ENCODE measurements around the gene FBRSL1. TPM values are rescaled to one million over a fixed set of nuclear protein-coding genes. Genes with fewer than 3 reads are reported as not detected.

FBRSL1 gene
- total and polyA plus RNA-seq, 2 of the 8 experiments (the other 6 are each of a cell fraction or from before 2014, with no cell fraction given), result 18.4 to 109 TPM

DNA sequence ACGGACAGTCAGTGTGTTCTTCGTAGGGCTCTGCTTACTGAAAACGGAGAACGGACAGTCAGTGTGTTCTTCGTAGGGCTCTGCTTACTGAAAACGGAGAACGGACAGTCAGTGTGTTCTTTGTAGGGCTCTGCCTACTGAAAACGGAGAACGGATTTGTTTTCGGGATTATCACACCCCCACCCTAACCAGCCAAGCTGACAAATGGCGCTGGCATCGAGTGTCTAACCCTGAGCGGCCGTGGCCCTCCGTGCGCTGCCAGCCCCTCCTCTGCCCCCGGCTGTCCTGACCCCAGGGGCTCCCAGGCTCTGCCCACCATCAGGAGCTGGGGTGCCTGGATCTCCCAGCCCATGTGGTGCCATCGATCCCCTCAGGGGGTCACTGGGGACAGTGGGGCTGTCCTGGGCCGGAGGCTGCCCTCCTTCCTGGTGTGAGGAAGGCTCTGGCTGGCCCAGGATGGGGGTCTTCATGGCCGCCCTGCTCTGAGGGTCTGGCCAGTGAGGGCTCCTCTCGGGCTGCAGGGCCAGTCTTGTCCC is 57.3 kb downstream of the FBRSL1 start:
- no peak overlapping the region for H2AK5ac ChIP-seq (ENCODE audit: low read depth, low read length)
- no peaks in the 10 kb centered on the region; the same call in 1 of the 2 replicates for H3K79me1 ChIP-seq (ENCODE audit: low read depth, low read length)
- H3K9me3 ChIP-seq (ENCODE audit: insufficient read depth in 2 of 2, low read depth in 1 of 2, low read length in 1 of 2), result no peaks in the 10 kb centered on the region; a peak in 1 of 4 replicates
- H3K27me3 ChIP-seq (replicated peaks in 1 of 4; ENCODE audit: control insufficient read depth in 3 of 4, extremely low read depth in 1 of 4, insufficient read depth in 3 of 4, low read length in 3 of 4), result peaks cover 59 to 98% (median 93%) of the 10 kb centered on the region in 4 experiments
- H2BK20ac ChIP-seq (ENCODE audit: low read length), result no peak overlapping the region
- no peak overlapping the region for H4K5ac ChIP-seq (ENCODE audit: insufficient read length, low read depth, low read length)
- H3K4me3 ChIP-seq (ENCODE audit: extremely low read depth in 1 of 4, insufficient read depth in 2 of 4, low read depth in 3 of 4, low read length in 4 of 4), result no peak overlapping the region
- peaks cover 11% of the 10 kb centered on the region for H3K23me2 ChIP-seq (ENCODE audit: low read depth, low read length)
- H3K79me2 ChIP-seq (ENCODE audit: control insufficient read depth in 1 of 2, insufficient read depth in 2 of 2, low read length in 2 of 2), result no peaks in the 10 kb centered on the region
- H2AFZ ChIP-seq (ENCODE audit: low read length), result no peak overlapping the region
- H2BK15ac ChIP-seq (ENCODE audit: low read length), result no peak overlapping the region
- H3K9ac ChIP-seq (replicated peaks in 1 of 4; ENCODE audit: extremely low read depth in 1 of 4, low read depth in 3 of 4, low read length in 3 of 4), result no peak overlapping the region
- no peak overlapping the region for H3K56ac ChIP-seq (replicated peaks; ENCODE audit: insufficient read length, low read depth, low read length)
- H3K4ac ChIP-seq (replicated peaks; ENCODE audit: insufficient read length, low read depth, low read length), result no peak overlapping the region
- H2BK12ac ChIP-seq (ENCODE audit: low read depth, low read length), result no peak overlapping the region
- no peaks in the 10 kb centered on the region; a peak in 1 of 8 replicates for H3K36me3 ChIP-seq (ENCODE audit: control insufficient read depth in 2 of 4, insufficient read depth in 4 of 4, low read length in 3 of 4)
- DNase-seq (ENCODE audit: low read depth in 1 of 2, low spot score in 2 of 2) (no peak), FAIRE-seq (no peak)
- H2BK120ac ChIP-seq (replicated peaks; ENCODE audit: low read depth, low read length), result no peak overlapping the region
- ChIA-PET POLR2A (ENCODE audit: partially characterized antibody) (interaction anchor here (1.3 kb wide), 1 partner anchor 11 kb away, joined by 3 read pairs; no protein-coding TSS in a partner anchor), CTCF (ENCODE audit: partially characterized antibody) (interaction anchor here (1.5 to 1.8 kb wide), 2 partner anchors 7 to 21 kb away, joined by 4 read pairs; no protein-coding TSS in a partner anchor)
- H4K91ac ChIP-seq (replicated peaks; ENCODE audit: insufficient read length, low read length), result no peak overlapping the region
- H3K27ac ChIP-seq (ENCODE audit: low read depth, low read length), result no peak overlapping the region
- 90% methylated on average over 14 of the region's 21 CpGs; no CpG with 5 or more reads in 1 of the 2 experiments for WGBS, 2 experiments (ENCODE audit: extremely low coverage in 1 of 2, insufficient coverage in 1 of 2, insufficient read length in 1 of 2, insufficient replicate concordance in 2 of 2, low coverage in 1 of 2, low lambda C conversion rate in 2 of 2, missing lambda C conversion rate in 1 of 2)
- no peak overlapping the region for H3K4me2 ChIP-seq (ENCODE audit: insufficient read depth in 1 of 2, low read depth in 2 of 2, low read length in 2 of 2)
- no peak overlapping the region for H4K8ac ChIP-seq (ENCODE audit: extremely low read depth, insufficient read depth, low read length)
- no peak overlapping the region for H3K18ac ChIP-seq (ENCODE audit: extremely low read depth, low read length)
- no peak overlapping the region for H3K14ac ChIP-seq (ENCODE audit: insufficient read length)
- peaks cover 0 to 12% (median 9%) of the 10 kb centered on the region in 4 experiments; a peak in 5 of 7 replicates for H3K4me1 ChIP-seq (replicated peaks in 1 of 4; ENCODE audit: control insufficient read depth in 3 of 4, insufficient read depth in 4 of 4, low read length in 3 of 4)
- H3K23ac ChIP-seq (ENCODE audit: insufficient read length), result no peak overlapping the region
- H4K20me1 ChIP-seq (replicated peaks in 1 of 2; ENCODE audit: control insufficient read depth in 1 of 2, insufficient read depth in 2 of 2, low read length in 2 of 2), result peaks cover 2 to 18% of the 10 kb centered on the region in 2 experiments
- no peak overlapping the region for H2BK5ac ChIP-seq (ENCODE audit: low read depth, low read length)
- TF ChIP-seq, protein P1, sequence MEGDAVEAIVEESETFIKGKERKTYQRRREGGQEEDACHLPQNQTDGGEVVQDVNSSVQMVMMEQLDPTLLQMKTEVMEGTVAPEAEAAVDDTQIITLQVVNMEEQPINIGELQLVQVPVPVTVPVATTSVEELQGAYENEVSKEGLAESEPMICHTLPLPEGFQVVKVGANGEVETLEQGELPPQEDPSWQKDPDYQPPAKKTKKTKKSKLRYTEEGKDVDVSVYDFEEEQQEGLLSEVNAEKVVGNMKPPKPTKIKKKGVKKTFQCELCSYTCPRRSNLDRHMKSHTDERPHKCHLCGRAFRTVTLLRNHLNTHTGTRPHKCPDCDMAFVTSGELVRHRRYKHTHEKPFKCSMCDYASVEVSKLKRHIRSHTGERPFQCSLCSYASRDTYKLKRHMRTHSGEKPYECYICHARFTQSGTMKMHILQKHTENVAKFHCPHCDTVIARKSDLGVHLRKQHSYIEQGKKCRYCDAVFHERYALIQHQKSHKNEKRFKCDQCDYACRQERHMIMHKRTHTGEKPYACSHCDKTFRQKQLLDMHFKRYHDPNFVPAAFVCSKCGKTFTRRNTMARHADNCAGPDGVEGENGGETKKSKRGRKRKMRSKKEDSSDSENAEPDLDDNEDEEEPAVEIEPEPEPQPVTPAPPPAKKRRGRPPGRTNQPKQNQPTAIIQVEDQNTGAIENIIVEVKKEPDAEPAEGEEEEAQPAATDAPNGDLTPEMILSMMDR (IDR thresholded peaks at IDR 0.05; ENCODE audit: control extremely low read depth in 1 of 3, insufficient read depth in 1 of 3, low read depth in 1 of 3, low read length in 3 of 3), result no peak
- TF ChIP-seq SP1 (IDR thresholded peaks at IDR 0.05; ENCODE audit: low read depth, low read length) (no peak), ASH2L (IDR thresholded peaks at IDR 0.05; ENCODE audit: low read length) (no peak), NANOG (IDR thresholded peaks at IDR 0.05; ENCODE audit: insufficient read depth, low read depth, low read length, poor library complexity, severe bottlenecking) (no peak), EP300 (IDR thresholded peaks at IDR 0.05; ENCODE audit: borderline replicate concordance in 1 of 2, low read depth in 2 of 2, low read length in 2 of 2) (no peak), SAP30 (IDR thresholded peaks at IDR 0.05; ENCODE audit: insufficient read depth, insufficient replicate concordance, low read length) (no peak)
- TF ChIP-seq, protein P2, sequence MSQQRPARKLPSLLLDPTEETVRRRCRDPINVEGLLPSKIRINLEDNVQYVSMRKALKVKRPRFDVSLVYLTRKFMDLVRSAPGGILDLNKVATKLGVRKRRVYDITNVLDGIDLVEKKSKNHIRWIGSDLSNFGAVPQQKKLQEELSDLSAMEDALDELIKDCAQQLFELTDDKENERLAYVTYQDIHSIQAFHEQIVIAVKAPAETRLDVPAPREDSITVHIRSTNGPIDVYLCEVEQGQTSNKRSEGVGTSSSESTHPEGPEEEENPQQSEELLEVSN (IDR thresholded peaks at IDR 0.05), result no peak
- TF ChIP-seq, protein P3, sequence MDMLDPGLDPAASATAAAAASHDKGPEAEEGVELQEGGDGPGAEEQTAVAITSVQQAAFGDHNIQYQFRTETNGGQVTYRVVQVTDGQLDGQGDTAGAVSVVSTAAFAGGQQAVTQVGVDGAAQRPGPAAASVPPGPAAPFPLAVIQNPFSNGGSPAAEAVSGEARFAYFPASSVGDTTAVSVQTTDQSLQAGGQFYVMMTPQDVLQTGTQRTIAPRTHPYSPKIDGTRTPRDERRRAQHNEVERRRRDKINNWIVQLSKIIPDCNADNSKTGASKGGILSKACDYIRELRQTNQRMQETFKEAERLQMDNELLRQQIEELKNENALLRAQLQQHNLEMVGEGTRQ (IDR thresholded peaks at IDR 0.05; ENCODE audit: low read length), result no peak
